ENCODE data around the gene DUSP18. TPM values are rescaled to one million over a fixed set of nuclear protein-coding genes. Genes with fewer than 3 reads are reported as not detected.
A peak's percentile ranks its signal among the peaks of the same experiment; 100 is the strongest.

Gene DUSP18
- total and polyA plus RNA-seq, 2 experiments from 2014 or later = 6.8 to 11.0 TPM

- H3K9me3 ChIP-seq (ENCODE audit: low read depth) = no peaks in the 10 kb centered on the region
- no peak overlapping the region for H3K4me3 ChIP-seq
- no peaks in the 10 kb centered on the region for H3K36me3 ChIP-seq
- DNase-seq (ENCODE audit: low read depth in 1 of 2, low spot score in 1 of 2) = no peak
- H3K4me1 ChIP-seq (ENCODE audit: low read depth) = no peaks in the 10 kb centered on the region
- H3K27ac ChIP-seq = no peak overlapping the region
- no peaks in the 10 kb centered on the region for H3K27me3 ChIP-seq
- TF ChIP-seq CTCF (IDR thresholded peaks at IDR 0.05; ENCODE audit: low read depth, low read length) = no peak
Observed at GRCh38 chr22:30652852-30653251, 14.8 kb downstream of the DUSP18 start.

- Histone ChIP-seq H3K27me3 (no peaks in the 10 kb centered on the region), H3K4me1 (ENCODE audit: low read depth) (no peaks in the 10 kb centered on the region), H3K36me3 (no peaks in the 10 kb centered on the region), H3K27ac (no peak overlapping the region), H3K9me3 (ENCODE audit: low read depth) (no peaks in the 10 kb centered on the region), H3K4me3 (no peak overlapping the region)
- no peak for TF ChIP-seq CTCF (IDR thresholded peaks at IDR 0.05; ENCODE audit: low read depth, low read length)
- DNase-seq (ENCODE audit: low read depth in 1 of 2, low spot score in 1 of 2) = no peak
Observed at GRCh38 chr22:30650508-30651116, 17.1 kb downstream of the DUSP18 start.

- Histone ChIP-seq H3K4me1 (ENCODE audit: low read depth) (no peaks in the 10 kb centered on the region), H3K36me3 (no peaks in the 10 kb centered on the region), H3K4me3 (no peak overlapping the region), H3K27ac (no peak overlapping the region), H3K9me3 (ENCODE audit: low read depth) (no peaks in the 10 kb centered on the region), H3K27me3 (no peaks in the 10 kb centered on the region)
- no peak for TF ChIP-seq CTCF (IDR thresholded peaks at IDR 0.05; ENCODE audit: low read depth, low read length)
- peak in 1 of 2 donors; percentile 46 for DNase-seq (ENCODE audit: low read depth in 1 of 2, low spot score in 1 of 2)
Observed at GRCh38 chr22:30649430-30650007, 18.2 kb downstream of the DUSP18 start.

GRCh38 chr22:30648825-30649224 is 18.9 kb downstream of the DUSP18 start:
- Histone ChIP-seq H3K27ac (no peak overlapping the region), H3K9me3 (ENCODE audit: low read depth) (no peaks in the 10 kb centered on the region), H3K36me3 (no peaks in the 10 kb centered on the region), H3K4me3 (no peak overlapping the region), H3K4me1 (ENCODE audit: low read depth) (no peaks in the 10 kb centered on the region), H3K27me3 (no peaks in the 10 kb centered on the region)
- DNase-seq (ENCODE audit: low read depth in 1 of 2, low spot score in 1 of 2) = no peak
- TF ChIP-seq CTCF (IDR thresholded peaks at IDR 0.05; ENCODE audit: low read depth, low read length) = no peak

GRCh38 chr22:30647536-30647935 is 20.1 kb downstream of the DUSP18 start:
- H3K27me3 ChIP-seq = no peaks in the 10 kb centered on the region
- DNase-seq (ENCODE audit: low read depth in 1 of 2, low spot score in 1 of 2) = no peak
- no peak overlapping the region for H3K27ac ChIP-seq
- TF ChIP-seq CTCF (IDR thresholded peaks at IDR 0.05; ENCODE audit: low read depth, low read length) = no peak
- H3K9me3 ChIP-seq (ENCODE audit: low read depth) = no peaks in the 10 kb centered on the region
- no peaks in the 10 kb centered on the region for H3K4me1 ChIP-seq (ENCODE audit: low read depth)
- H3K4me3 ChIP-seq = no peak overlapping the region
- no peaks in the 10 kb centered on the region for H3K36me3 ChIP-seq

All from cardiac muscle cell (in vitro differentiated cells and primary cell).